Trophoblast cell (in vitro differentiated cells and primary cell): ENCODE data around the gene MCAM.
A peak's percentile ranks its signal among the peaks of the same experiment; 100 is the strongest.

Experiments used
- DNase-seq, 2 donors: peaks; one replicate each; pipeline ENCODE4 v3.0.0-alpha.2; 2016
- H2AFZ ChIP-seq: 2 replicates; pipeline ENCODE4 v1.6.1; 2013; ENCODE audit warnings: low read length, moderate library complexity, mild to moderate bottlenecking; ENCODE audit not compliant: insufficient read depth, poor library complexity
- H2AK5ac ChIP-seq: 2 replicates; pipeline ENCODE4 v1.6.1; 2013; ENCODE audit warnings: mild to moderate bottlenecking, low read length
- H2BK120ac ChIP-seq: 2 replicates; pipeline ENCODE4 v1.6.1; 2013; ENCODE audit warnings: low read length, mild to moderate bottlenecking, moderate library complexity; ENCODE audit not compliant: insufficient read depth, poor library complexity
- H2BK12ac ChIP-seq: 2 replicates; pipeline ENCODE4 v1.6.1; 2013; ENCODE audit warnings: mild to moderate bottlenecking, low read length, moderate library complexity
- H2BK5ac ChIP-seq: 2 replicates; pipeline ENCODE4 v1.6.1; 2013; ENCODE audit warnings: low read length, low read depth, moderate library complexity, mild to moderate bottlenecking; ENCODE audit not compliant: poor library complexity
- H3K14ac ChIP-seq: 2 replicates; pipeline ENCODE4 v1.6.1; 2013; ENCODE audit warnings: mild to moderate bottlenecking, low read length
- H3K18ac ChIP-seq: 2 replicates; pipeline ENCODE4 v1.6.1; 2013; ENCODE audit warnings: mild to moderate bottlenecking, low read length
- H3K23ac ChIP-seq: 2 replicates; pipeline ENCODE4 v1.6.1; 2013; ENCODE audit warnings: low read length
- H3K27ac ChIP-seq: 2 replicates; pipeline ENCODE4 v1.5.1; 2013; ENCODE audit warnings: low read depth, mild to moderate bottlenecking, inconsistent platforms, low read length, moderate library complexity
- H3K27me3 ChIP-seq: 2 replicates; pipeline ENCODE4 v1.6.1; 2013; ENCODE audit warnings: inconsistent platforms, mild to moderate bottlenecking, low read length, moderate library complexity; ENCODE audit not compliant: insufficient read depth
- H3K36me3 ChIP-seq, 2 experiments: 1 replicate in 1 of 2; 2 replicates in 1 of 2; pipeline ENCODE4 v1.6.1; 2013; ENCODE audit warnings: low read length in 2 of 2, mild to moderate bottlenecking in 2 of 2, moderate library complexity in 1 of 2; ENCODE audit not compliant: insufficient read depth in 2 of 2, control insufficient read depth in 1 of 2
- H3K4ac ChIP-seq: 2 replicates; pipeline ENCODE4 v1.6.1; 2013; ENCODE audit warnings: low read depth, mild to moderate bottlenecking, low read length, moderate library complexity
- H3K4me1 ChIP-seq, 2 experiments: 1 replicate in 1 of 2; 2 replicates in 1 of 2; pipeline ENCODE4 v1.6.1; 2013; ENCODE audit warnings: low read length in 2 of 2, mild to moderate bottlenecking in 2 of 2, moderate library complexity in 1 of 2; ENCODE audit not compliant: insufficient read depth in 2 of 2, control insufficient read depth in 1 of 2
- H3K4me2 ChIP-seq: 2 replicates; pipeline ENCODE4 v1.6.1; 2013; ENCODE audit warnings: inconsistent platforms, mild to moderate bottlenecking, low read length, moderate library complexity
- H3K4me3 ChIP-seq: 2 replicates; pipeline ENCODE4 v1.5.1; 2013; ENCODE audit warnings: mild to moderate bottlenecking, low read depth, low read length, inconsistent platforms
- H3K79me1 ChIP-seq: one replicate; pipeline ENCODE4 v1.6.1; 2013; ENCODE audit warnings: low read length
- H3K79me2 ChIP-seq: 2 replicates; pipeline ENCODE4 v1.6.1; 2013; ENCODE audit warnings: low read length, mild to moderate bottlenecking; ENCODE audit not compliant: control insufficient read depth, insufficient read depth, poor library complexity
- H3K9ac ChIP-seq: 2 replicates; pipeline ENCODE4 v1.6.1; 2013; ENCODE audit warnings: mild to moderate bottlenecking, low read length
- H3K9me3 ChIP-seq: 2 replicates; pipeline ENCODE4 v1.6.1; 2013; ENCODE audit warnings: low read depth, mild to moderate bottlenecking, control low read depth, inconsistent platforms, low read length; ENCODE audit not compliant: insufficient read depth
- H4K12ac ChIP-seq: 2 replicates; pipeline ENCODE4 v1.6.1; 2013; ENCODE audit warnings: low read depth, mild to moderate bottlenecking, low read length, moderate library complexity
- H4K8ac ChIP-seq: 2 replicates; pipeline ENCODE4 v1.6.1; 2013; ENCODE audit warnings: low read depth, mild to moderate bottlenecking, low read length, moderate library complexity
- H4K91ac ChIP-seq: one replicate; pipeline ENCODE4 v1.6.1; 2013; ENCODE audit warnings: low read depth, mild to moderate bottlenecking, low read length, moderate library complexity
- WGBS: extraction: QIAGEN DNeasy Blood & Tissue Kit; methylation state at CpG from one replicate; pipeline ENCODE4 v1.1.7; 2013; ENCODE audit warnings: missing lambda C conversion rate; ENCODE audit not compliant: insufficient read length, insufficient coverage; ENCODE audit errors: extremely low coverage; 5-methylcytosine and 5-hydroxymethylcytosine counted together

The MCAM gene

GRCh38 chr11:119315131-119316015, 1.6 kb downstream of the MCAM start:
- Histone ChIP-seq H2BK12ac (peak overlapping the region; percentile 31), H3K4ac (no peak overlapping the region), H3K27me3 (peaks cover 6% of the 10 kb centered on the region), H4K12ac (peak overlapping the region; percentile 13), H2AK5ac (peak overlapping the region; percentile 60), H3K36me3 (peaks cover 33 to 36% of the 10 kb centered on the region in 2 experiments), H2BK5ac (no peak overlapping the region), H2BK120ac (peak overlapping the region; percentile 43), H3K79me2 (peaks cover 3% of the 10 kb centered on the region), H3K9me3 (no peaks in the 10 kb centered on the region), H3K14ac (peak overlapping the region; percentile 41), H4K91ac (peak overlapping the region; percentile 20), H3K4me3 (peak overlapping the region; percentile 87), H3K79me1 (peaks cover 35% of the 10 kb centered on the region), H3K9ac (peak overlapping the region; percentile 24), H3K4me2 (peak overlapping the region; percentile 97), H4K8ac (no peak overlapping the region), H3K18ac (peak overlapping the region; percentile 42), H2AFZ (peak overlapping the region; percentile 15), H3K23ac (peak overlapping the region; percentile 3), H3K4me1 (peaks cover 50 to 51% of the 10 kb centered on the region in 2 experiments), H3K27ac (no peak overlapping the region)
- no CpG with 5 or more reads among the region's 29 CpGs for WGBS
- DNase-seq = peak in 1 of 2 donors; percentile 62

GRCh38 chr11:119314726-119315125, 2.2 kb downstream of the MCAM start:
- H3K9me3 ChIP-seq = no peaks in the 10 kb centered on the region
- H3K9ac ChIP-seq = no peak overlapping the region
- H3K14ac ChIP-seq = no peak overlapping the region
- no CpG with 5 or more reads among the region's 18 CpGs for WGBS
- H2BK5ac ChIP-seq = no peak overlapping the region
- peak overlapping the region; percentile 34 for H3K4me3 ChIP-seq
- H2AK5ac ChIP-seq = no peak overlapping the region
- peaks cover 6% of the 10 kb centered on the region for H3K27me3 ChIP-seq
- no peak overlapping the region for H3K23ac ChIP-seq
- H3K4ac ChIP-seq = no peak overlapping the region
- no peak overlapping the region for H3K27ac ChIP-seq
- no peak overlapping the region for H2BK12ac ChIP-seq
- no peak overlapping the region for H4K8ac ChIP-seq
- no peak overlapping the region for H2AFZ ChIP-seq
- H3K4me1 ChIP-seq = peaks cover 46% of the 10 kb centered on the region in 2 experiments
- H3K79me1 ChIP-seq = peaks cover 33% of the 10 kb centered on the region
- H3K18ac ChIP-seq = no peak overlapping the region
- H3K4me2 ChIP-seq = peak overlapping the region; percentile 97
- peak overlapping the region; percentile 0 for H4K12ac ChIP-seq
- peaks cover 40 to 42% of the 10 kb centered on the region in 2 experiments for H3K36me3 ChIP-seq
- H3K79me2 ChIP-seq = peaks cover 3% of the 10 kb centered on the region
- H2BK120ac ChIP-seq = no peak overlapping the region
- no peak overlapping the region for H4K91ac ChIP-seq
- no peak for DNase-seq

- H3K4me2 ChIP-seq = no peak overlapping the region
Measured at GRCh38 chr11:119310682-119311052, 6.3 kb downstream of the MCAM start.

GRCh38 chr11:119309953-119310681, 6.8 kb downstream of the MCAM start:
- Histone ChIP-seq H3K9me3 (no peaks in the 10 kb centered on the region), H3K4me2 (no peak overlapping the region), H2AK5ac (no peak overlapping the region), H3K79me1 (no peaks in the 10 kb centered on the region), H3K4me1 (peaks cover 5 to 6% of the 10 kb centered on the region in 2 experiments), H2BK5ac (no peak overlapping the region), H3K14ac (no peak overlapping the region), H3K27me3 (no peaks in the 10 kb centered on the region), H3K27ac (no peak overlapping the region), H3K4ac (no peak overlapping the region), H4K12ac (no peak overlapping the region), H3K23ac (no peak overlapping the region), H3K4me3 (no peak overlapping the region), H3K36me3 (peaks cover 60 to 68% of the 10 kb centered on the region in 2 experiments), H3K79me2 (no peaks in the 10 kb centered on the region), H2AFZ (no peak overlapping the region), H4K91ac (no peak overlapping the region), H2BK12ac (no peak overlapping the region), H2BK120ac (no peak overlapping the region), H4K8ac (no peak overlapping the region), H3K9ac (no peak overlapping the region), H3K18ac (no peak overlapping the region)
- peak; percentile 83 to 87 for DNase-seq
- no CpG with 5 or more reads among the region's 17 CpGs for WGBS

More at GRCh38 chr11:119310682-119311052, 6.3 kb downstream of the MCAM start:
- Histone ChIP-seq H3K36me3 (peaks cover 57 to 66% of the 10 kb centered on the region in 2 experiments), H4K12ac (no peak overlapping the region), H3K9me3 (no peaks in the 10 kb centered on the region), H4K8ac (no peak overlapping the region), H4K91ac (no peak overlapping the region), H2BK12ac (no peak overlapping the region), H2BK5ac (no peak overlapping the region), H3K9ac (no peak overlapping the region), H2AFZ (no peak overlapping the region), H3K4me3 (no peak overlapping the region), H3K14ac (no peak overlapping the region), H3K18ac (no peak overlapping the region), H2AK5ac (no peak overlapping the region), H3K79me1 (peaks cover under 1% of the 10 kb centered on the region), H3K27ac (no peak overlapping the region), H2BK120ac (no peak overlapping the region), H3K27me3 (no peaks in the 10 kb centered on the region), H3K4ac (no peak overlapping the region), H3K23ac (no peak overlapping the region), H3K79me2 (no peaks in the 10 kb centered on the region), H3K4me1 (peaks cover 11% of the 10 kb centered on the region in 2 experiments)
- WGBS = no CpG with 5 or more reads among the region's 20 CpGs
- DNase-seq = peak; percentile 92 to 94
